ENCODE results near the gene FBXO31.

Gene FBXO31

GRCh38 chr16:87312008-87312407, 71.6 kb downstream of the FBXO31 start:
- DNase-seq (ENCODE audit: low spot score), result no peak
- in situ Hi-C loops (cut with MboI; ENCODE audit: low sequenced_read_pairs, unreplicated experiment), result no loop called here
- TF ChIP-seq CTCF (IDR thresholded peaks at IDR 0.05; ENCODE audit: borderline replicate concordance, control extremely low read depth, extremely low read depth, insufficient read depth, missing control alignments), result no peak

- no peak for TF ChIP-seq CTCF (IDR thresholded peaks at IDR 0.05; ENCODE audit: borderline replicate concordance, control extremely low read depth, extremely low read depth, insufficient read depth, missing control alignments)
- no peak for DNase-seq (ENCODE audit: low spot score)
- in situ Hi-C loops (cut with MboI; ENCODE audit: low sequenced_read_pairs, unreplicated experiment), result no loop called here
Measured at GRCh38 chr16:87311387-87311786, 72.2 kb downstream of the FBXO31 start.

GRCh38 chr16:87310610-87311009, 73.0 kb downstream of the FBXO31 start:
- DNase-seq (ENCODE audit: low spot score), result no peak
- no peak for TF ChIP-seq CTCF (IDR thresholded peaks at IDR 0.05; ENCODE audit: borderline replicate concordance, control extremely low read depth, extremely low read depth, insufficient read depth, missing control alignments)
- in situ Hi-C loops (cut with MboI; ENCODE audit: low sequenced_read_pairs, unreplicated experiment), result no loop called here

GRCh38 chr16:87309620-87310525, 73.7 kb downstream of the FBXO31 start:
- in situ Hi-C loops (cut with MboI; ENCODE audit: low sequenced_read_pairs, unreplicated experiment), result no loop called here
- no peak for TF ChIP-seq CTCF (IDR thresholded peaks at IDR 0.05; ENCODE audit: borderline replicate concordance, control extremely low read depth, extremely low read depth, insufficient read depth, missing control alignments)
- no peak for DNase-seq (ENCODE audit: low spot score)

- no peak for DNase-seq (ENCODE audit: low spot score)
- in situ Hi-C loops (cut with MboI; ENCODE audit: low sequenced_read_pairs, unreplicated experiment), result no loop called here
- no peak for TF ChIP-seq CTCF (IDR thresholded peaks at IDR 0.05; ENCODE audit: borderline replicate concordance, control extremely low read depth, extremely low read depth, insufficient read depth, missing control alignments)
Measured at GRCh38 chr16:87308826-87309225, 74.8 kb downstream of the FBXO31 start.

- in situ Hi-C loops (cut with MboI; ENCODE audit: low sequenced_read_pairs, unreplicated experiment), result no loop called here
- DNase-seq (ENCODE audit: low spot score), result no peak
- no peak for TF ChIP-seq CTCF (IDR thresholded peaks at IDR 0.05; ENCODE audit: borderline replicate concordance, control extremely low read depth, extremely low read depth, insufficient read depth, missing control alignments)
Measured at GRCh38 chr16:87306516-87306915, 77.1 kb downstream of the FBXO31 start.

All from GM13976 (cell line).